Vagina (tissue), 2 donors: Measurements from ENCODE around the gene ZNG1A. TPM values are rescaled to one million over a fixed set of nuclear protein-coding genes. Genes with fewer than 3 reads are reported as not detected.
"Not testable (repeated sequence)": the region's sequence is repeated elsewhere in the genome, so short reads cannot be mapped to it uniquely, and the experiment has no call there.

ENCODE experiments used
- DNase-seq, 2 donors: peaks; one replicate each; pipeline ENCODE4 v3.0.0-alpha.2; 2017; ENCODE audit errors: extremely low spot score in 2 of 2
- H3K27ac ChIP-seq: fragments of 200-600 bp; sonication (generic); one replicate; pipeline ENCODE4 v1.5.1; 2019
- H3K27me3 ChIP-seq: fragments of 200-600 bp; sonication (generic); one replicate; pipeline ENCODE4 v1.5.1; 2019
- H3K36me3 ChIP-seq, 2 donors: fragments of 200-600 bp; sonication (generic); one replicate each; pipeline ENCODE4 v1.5.1; 2017 to 2019
- H3K4me1 ChIP-seq: fragments of 200-600 bp; sonication (generic); one replicate; pipeline ENCODE4 v1.5.1; 2019
- H3K4me3 ChIP-seq, 2 donors: fragments of 200-600 bp; sonication (generic); 1 replicate in 1 of 2; 2 replicates in 1 of 2; pipeline ENCODE4 v1.5.1; 2016 to 2019
- H3K9me3 ChIP-seq: fragments of 200-600 bp; sonication (generic); one replicate; pipeline ENCODE4 v1.5.1; 2019
- CTCF ChIP-seq, 3 experiments: fragments of 450-650 bp in 2 of 3; fragments of 200-600 bp in 1 of 3; sonication (generic) in 1 of 3; IDR thresholded peaks; one replicate each; pipeline ENCODE4 v1.5.1; 2017 to 2019; ENCODE audit warnings: antibody characterized with exemption in 3 of 3, mild to moderate bottlenecking in 2 of 3, moderate library complexity in 2 of 3
- POLR2A ChIP-seq, 2 donors: fragments of 450-650 bp; IDR thresholded peaks; one replicate each; pipeline ENCODE4 v1.6.1; 2017; ENCODE audit warnings: antibody characterized with exemption in 2 of 2, mild to moderate bottlenecking in 2 of 2, moderate library complexity in 2 of 2
- POLR2AphosphoS5 ChIP-seq, 2 donors: sonication (generic); formaldehyde crosslinking; IDR thresholded peaks; one replicate each; pipeline ENCODE4 v1.9.0; 2017; ENCODE audit warnings: antibody characterized with exemption in 2 of 2, mild to moderate bottlenecking in 2 of 2, low read depth in 1 of 2; ENCODE audit not compliant: insufficient read depth in 1 of 2
- intact Hi-C: fragments of 100-400 bp; cut with DNase I; formaldehyde crosslinking; loops from one replicate; pipeline ENCODE4 v1.15.1; 2023
- total RNA-seq: library from RNA; depleted of rRNA; stranded (reverse); fragments of >200 nt; gene quantifications from one replicate; pipeline ENCODE4 v1.2.3, GENCODE V29; 2016

The ZNG1A gene
- total RNA-seq: 19.4 TPM

- H3K36me3 ChIP-seq, H3K27me3 ChIP-seq, intact Hi-C loops, H3K9me3 ChIP-seq, H3K4me1 ChIP-seq, DNase-seq: not testable (repeated sequence)
- H3K27ac ChIP-seq: peak within 1 kb of the TSS; percentile 48
- H3K4me3 ChIP-seq: peak within 1 kb of the TSS in 1 of 2 donors; percentile 47
These were observed at the start of gene ZNG1A for GRCh38 chr9:178970-179383. Gene ZNG1A (minus strand): TSS chr9:179056. CDS start chr9:178969, 87 bp downstream.

- Histone ChIP-seq H3K27me3 (no peaks in the 10 kb centered on the region), H3K4me1 (no peaks in the 10 kb centered on the region), H3K4me3 (no peak overlapping the region), H3K9me3 (no peaks in the 10 kb centered on the region), H3K36me3 (no peaks in the 10 kb centered on the region), H3K27ac (no peak overlapping the region)
- no peak for DNase-seq
- intact Hi-C loops: no loop called here
- TF ChIP-seq POLR2A (IDR thresholded peaks at IDR 0.05) (no peak), POLR2AphosphoS5 (IDR thresholded peaks at IDR 0.05; ENCODE audit: insufficient read depth in 1 of 2, low read depth in 1 of 2) (no peak), CTCF (IDR thresholded peaks at IDR 0.05) (no peak)
These were observed 49.0 kb upstream of the ZNG1A start for GRCh38 chr9:227860-228259.

- Histone ChIP-seq H3K4me3 (no peak overlapping the region), H3K9me3 (no peaks in the 10 kb centered on the region), H3K27me3 (no peaks in the 10 kb centered on the region), H3K4me1 (no peaks in the 10 kb centered on the region), H3K27ac (no peak overlapping the region), H3K36me3 (no peaks in the 10 kb centered on the region)
- DNase-seq: no peak
- TF ChIP-seq CTCF (IDR thresholded peaks at IDR 0.05) (no peak), POLR2AphosphoS5 (IDR thresholded peaks at IDR 0.05; ENCODE audit: insufficient read depth in 1 of 2, low read depth in 1 of 2) (no peak), POLR2A (IDR thresholded peaks at IDR 0.05) (no peak)
- intact Hi-C loops: no loop called here
These were observed 46.0 kb upstream of the ZNG1A start for GRCh38 chr9:224582-225520.

- no peaks in the 10 kb centered on the region for H3K4me1 ChIP-seq
- intact Hi-C loops: no loop called here
- no peaks in the 10 kb centered on the region for H3K36me3 ChIP-seq
- H3K27me3 ChIP-seq: no peaks in the 10 kb centered on the region
- no peak for DNase-seq
- H3K9me3 ChIP-seq: no peaks in the 10 kb centered on the region
- H3K4me3 ChIP-seq: no peak overlapping the region
- TF ChIP-seq CTCF (IDR thresholded peaks at IDR 0.05) (no peak), POLR2A (IDR thresholded peaks at IDR 0.05) (no peak), POLR2AphosphoS5 (IDR thresholded peaks at IDR 0.05; ENCODE audit: insufficient read depth in 1 of 2, low read depth in 1 of 2) (no peak)
- H3K27ac ChIP-seq: no peak overlapping the region
These were observed 45.2 kb upstream of the ZNG1A start for GRCh38 chr9:224026-224425.

- Histone ChIP-seq H3K9me3 (no peaks in the 10 kb centered on the region), H3K4me3 (no peak overlapping the region), H3K27ac (no peak overlapping the region), H3K4me1 (no peaks in the 10 kb centered on the region), H3K27me3 (no peaks in the 10 kb centered on the region), H3K36me3 (no peaks in the 10 kb centered on the region)
- DNase-seq: no peak
- no peak for TF ChIP-seq CTCF (IDR thresholded peaks at IDR 0.05)
- no peak for TF ChIP-seq POLR2AphosphoS5 (IDR thresholded peaks at IDR 0.05; ENCODE audit: insufficient read depth in 1 of 2, low read depth in 1 of 2)
- no peak for TF ChIP-seq POLR2A (IDR thresholded peaks at IDR 0.05)
- intact Hi-C loops: no loop called here
These were observed 44.3 kb upstream of the ZNG1A start for GRCh38 chr9:223152-223551.
